GM10248 (cell line): ENCODE results near the gene MCM3.

Source experiments
- CTCF ChIA-PET: fragments of 300-600 bp; sonication (Branson Sonifier 250); formaldehyde crosslinking; extraction: SDS; loops from one replicate; lab custom pipeline; 2021; ENCODE audit warnings: antibody characterized with exemption; lab: Yijun Ruan, JAX
- POLR2A ChIA-PET: fragments of 350-650 bp; sonication (Branson Sonifier 250); formaldehyde crosslinking; extraction: SDS; loops from one replicate; lab custom pipeline; 2020; ENCODE audit warnings: antibody characterized with exemption; lab: Yijun Ruan, JAX
- DNase-seq: peaks from one replicate; pipeline ENCODE4 v3.0.0; 2012; ENCODE audit errors: extremely low spot score
- CTCF ChIP-seq: IDR thresholded peaks from 2 replicates; pipeline ENCODE4 v1.5.1; 2012; ENCODE audit warnings: mild to moderate bottlenecking, low read depth; ENCODE audit errors: extremely low read depth, missing control alignments, control extremely low read depth

The MCM3 gene

GRCh38 chr6:52261229-52261628 is 23.3 kb downstream of the MCM3 start:
- CTCF ChIA-PET, result interaction anchor here (1.1 to 10.1 kb wide), 10 partner anchors 9 to 104 kb away, joined by 3 to 164 read pairs (median 10); partner anchors contain the start of gene MCM3
- no peak for TF ChIP-seq CTCF
- POLR2A ChIA-PET, result no interaction called here
- no peak for DNase-seq

GRCh38 chr6:52260634-52261033 is 23.9 kb downstream of the MCM3 start:
- CTCF ChIA-PET, result interaction anchor here (1.2 to 10.1 kb wide), 8 partner anchors 9 to 104 kb away, joined by 3 to 164 read pairs (median 10); partner anchors contain the start of gene MCM3
- POLR2A ChIA-PET, result no interaction called here
- DNase-seq, result no peak
- no peak for TF ChIP-seq CTCF

- CTCF ChIA-PET, result interaction anchor here (1.0 to 1.4 kb wide), 6 partner anchors 9 to 92 kb away, joined by 3 to 11 read pairs (median 4); no protein-coding TSS in a partner anchor
- no peak for DNase-seq
- POLR2A ChIA-PET, result no interaction called here
- TF ChIP-seq CTCF, result no peak
Measured at GRCh38 chr6:52255434-52255833, 29.1 kb downstream of the MCM3 start.

GRCh38 chr6:52254731-52255378 is 29.7 kb downstream of the MCM3 start:
- CTCF ChIA-PET, result interaction anchor here (1.2 to 1.4 kb wide), 3 partner anchors 9 to 15 kb away, joined by 5 to 11 read pairs (median 5); no protein-coding TSS in a partner anchor
- POLR2A ChIA-PET, result no interaction called here
- DNase-seq, result peak; percentile 25
- no peak for TF ChIP-seq CTCF

GRCh38 chr6:52253494-52253893 is 31.0 kb downstream of the MCM3 start:
- ChIA-PET CTCF (interaction anchor here (3.0 to 5.4 kb wide), 2 partner anchors 10 to 90 kb away, joined by 9 to 47 read pairs; no protein-coding TSS in a partner anchor), POLR2A (interaction anchor here (0.6 kb wide), 1 partner anchor 122 kb away, joined by 3 read pairs; no protein-coding TSS in a partner anchor)
- DNase-seq, result no peak
- no peak for TF ChIP-seq CTCF

- POLR2A ChIA-PET, result no interaction called here
- no peak for TF ChIP-seq CTCF
- CTCF ChIA-PET, result interaction anchor here (1.1 to 5.4 kb wide), 5 partner anchors 9 to 88 kb away, joined by 3 to 47 read pairs (median 4); no protein-coding TSS in a partner anchor
- no peak for DNase-seq
Measured at GRCh38 chr6:52251113-52251512, 33.4 kb downstream of the MCM3 start.
